Mucosa of gallbladder (tissue), 1 donor: Measurements from ENCODE around the gene SPATA2L. TPM values are rescaled to one million over a fixed set of nuclear protein-coding genes. Genes with fewer than 3 reads are reported as not detected.
"Not testable (repeated sequence)": the region's sequence is repeated elsewhere in the genome, so short reads cannot be mapped to it uniquely, and the experiment has no call there.

Experiments used
- DNase-seq: peaks from one replicate; pipeline ENCODE4 v3.0.0-alpha.2; 2020; ENCODE audit warnings: low spot score
- total RNA-seq: library from RNA; stranded (reverse); gene quantifications from one replicate; pipeline ENCODE4 v1.2.1, GENCODE V29; 2021
- donor health status: DM: no; HTN: no; CAD: no.

Gene SPATA2L
- total RNA-seq, 1 donor from 2014 or later = 29.6 TPM

GRCh38 chr16:89689621-89690020 is 11.9 kb downstream of the SPATA2L start:
- DNase-seq = not testable (repeated sequence)

GRCh38 chr16:89689142-89689541 is 12.4 kb downstream of the SPATA2L start:
- DNase-seq = no peak

- no peak for DNase-seq
These were observed 13.1 kb downstream of the SPATA2L start for GRCh38 chr16:89688395-89688794.

GRCh38 chr16:89687092-89687940 is 14.2 kb downstream of the SPATA2L start:
- peak; percentile 87 for DNase-seq

GRCh38 chr16:89686520-89687091 is 14.9 kb downstream of the SPATA2L start, which contains the start of gene CDK10:
TSS of gene CDK10 (plus strand) at chr16:89686689. CDS start at chr16:89686711, 22 bp downstream.
- DNase-seq = peak; percentile 94

- DNase-seq = no peak
These were observed 15.6 kb downstream of the SPATA2L start for GRCh38 chr16:89685916-89686315.

- DNase-seq = no peak
These were observed 23.2 kb downstream of the SPATA2L start for GRCh38 chr16:89678258-89678657.

GRCh38 chr16:89672177-89672941 is 29.1 kb downstream of the SPATA2L start:
- no peak for DNase-seq

GRCh38 chr16:89671565-89671964 is 29.9 kb downstream of the SPATA2L start:
- DNase-seq = not testable (repeated sequence)

- no peak for DNase-seq
These were observed 30.7 kb downstream of the SPATA2L start for GRCh38 chr16:89670496-89671431.

GRCh38 chr16:89669755-89670154 is 31.8 kb downstream of the SPATA2L start:
- no peak for DNase-seq

- DNase-seq = no peak
These were observed 32.7 kb downstream of the SPATA2L start for GRCh38 chr16:89668790-89669158.

- no peak for DNase-seq
These were observed 33.9 kb downstream of the SPATA2L start for GRCh38 chr16:89667633-89668032.

- not testable (repeated sequence) for DNase-seq
These were observed 34.5 kb downstream of the SPATA2L start for GRCh38 chr16:89667000-89667399.

- not testable (repeated sequence) for DNase-seq
These were observed 37.3 kb downstream of the SPATA2L start for GRCh38 chr16:89664238-89664637.

- no peak for DNase-seq
These were observed 40.3 kb downstream of the SPATA2L start for GRCh38 chr16:89661215-89661614.

GRCh38 chr16:89660146-89660545 is 41.4 kb downstream of the SPATA2L start:
- DNase-seq = no peak

- no peak for DNase-seq
These were observed 43.2 kb downstream of the SPATA2L start for GRCh38 chr16:89658221-89658879.

GRCh38 chr16:89657442-89658220 is 43.9 kb downstream of the SPATA2L start, which contains the start of the genes CHMP1A and SPATA33:
TSS of gene CHMP1A (minus strand) at chr16:89657708. CDS start at chr16:89657588, 120 bp downstream.
TSS of gene SPATA33 (plus strand) at chr16:89657836. CDS start at chr16:89657912, 76 bp downstream.
- peak; percentile 92 for DNase-seq
